ENCODE data around the gene C2orf66. TPM values are rescaled to one million over a fixed set of nuclear protein-coding genes. Genes with fewer than 3 reads are reported as not detected.

The C2orf66 gene
- total and polyA plus RNA-seq, 2 of the 4 experiments (the other 2 are of a cell fraction) = 0.27 TPM; not detected in 1

DNA sequence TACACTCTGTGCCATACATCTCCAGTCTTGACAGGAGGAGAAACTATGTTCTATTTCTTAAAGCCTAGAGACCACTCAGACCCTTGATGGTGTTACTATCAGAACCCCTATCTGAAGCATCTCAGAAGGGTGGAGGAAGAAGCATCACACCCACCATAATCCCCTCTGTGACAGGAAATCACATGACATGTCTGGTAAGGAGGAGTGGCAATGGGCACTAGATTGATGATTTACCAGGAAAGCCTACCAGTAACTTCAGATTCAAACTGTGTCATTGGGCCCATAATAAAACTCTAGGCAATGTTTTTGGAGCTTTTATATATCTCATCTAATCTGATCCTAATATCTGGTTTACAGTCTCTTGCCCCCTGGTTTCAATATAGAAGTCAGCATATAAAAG, 37.1 kb upstream of the C2orf66 start:
- CTCF ChIA-PET = no interaction called here
- no peak overlapping the region for H2AK5ac ChIP-seq (ENCODE audit: low read depth, low read length)

More for the DNA sequence above, 37.1 kb upstream of the C2orf66 start:
- no peaks in the 10 kb centered on the region for H3K4me1 ChIP-seq (ENCODE audit: control insufficient read depth, insufficient read depth, low read length)
- H3K27me3 ChIP-seq (ENCODE audit: control insufficient read depth, insufficient read depth, low read length) = no peaks in the 10 kb centered on the region
- no peak overlapping the region for H3K9ac ChIP-seq (ENCODE audit: low read depth, low read length)
- H3K9me1 ChIP-seq (ENCODE audit: insufficient read depth, low read length) = no peaks in the 10 kb centered on the region
- intact Hi-C loops (cut with micrococcal nuclease) (no loop called here), in situ Hi-C loops (cut with MboI; ENCODE audit: low sequenced_read_pairs) (no loop called here), dilution Hi-C loops (cut with HindIII; ENCODE audit: low sequenced_read_pairs, unreplicated experiment) (no loop called here)
- no peak overlapping the region for H3K23ac ChIP-seq (ENCODE audit: low read depth, low read length)
- H3K27ac ChIP-seq (ENCODE audit: insufficient read depth, low read length) = no peak overlapping the region
- no peak for DNase-seq
- no peak for ATAC-seq (ENCODE audit: low read depth)
- TF ChIP-seq CHD1 (IDR thresholded peaks at IDR 0.05; ENCODE audit: low read depth, low read length) (no peak), MAZ (IDR thresholded peaks at IDR 0.05; ENCODE audit: borderline replicate concordance, low read depth, low read length) (no peak), RAD21 (IDR thresholded peaks at IDR 0.05; ENCODE audit: low read length) (no peak), SMC3 (IDR thresholded peaks at IDR 0.05; ENCODE audit: low read depth, low read length) (no peak), RFX5 (IDR thresholded peaks at IDR 0.05; ENCODE audit: low read depth, low read length) (no peak), NFE2L2 (IDR thresholded peaks at IDR 0.05; ENCODE audit: low read depth, low read length) (no peak), CTCF (conservative IDR thresholded peaks at IDR 0.05; ENCODE audit: low read depth, low read length) (no peak), MXI1 (IDR thresholded peaks at IDR 0.05; ENCODE audit: borderline replicate concordance, low read depth, low read length) (no peak), ELK1 (IDR thresholded peaks at IDR 0.05; ENCODE audit: borderline replicate concordance, low read depth, low read length) (no peak), FOS (IDR thresholded peaks at IDR 0.05; ENCODE audit: low read depth, low read length) (no peak)
- H3K4ac ChIP-seq (ENCODE audit: low read depth, low read length) = no peak overlapping the region
- H3K4me2 ChIP-seq (ENCODE audit: low read depth, low read length) = no peak overlapping the region
- H4K91ac ChIP-seq (ENCODE audit: insufficient read depth, low read depth, low read length) = no peak overlapping the region
- no peak overlapping the region for H3K4me3 ChIP-seq (ENCODE audit: insufficient read depth, low read depth, low read length)
- no peaks in the 10 kb centered on the region for H3K9me3 ChIP-seq (ENCODE audit: control insufficient read depth, insufficient read depth, low read length)
- no peak overlapping the region for H2BK15ac ChIP-seq (ENCODE audit: low read depth, low read length)
- H3K56ac ChIP-seq (ENCODE audit: extremely low read depth, insufficient read depth, low read length) = no peak overlapping the region
- no peak overlapping the region for H2AK9ac ChIP-seq (replicated peaks; ENCODE audit: low read depth, low read length, poor library complexity)
- H4K8ac ChIP-seq (ENCODE audit: low read depth in 2 of 2, low read length in 2 of 2) = no peak overlapping the region
- H4K5ac ChIP-seq (ENCODE audit: low read depth, low read length) = no peak overlapping the region
- no peaks in the 10 kb centered on the region for H3K79me1 ChIP-seq (ENCODE audit: low read depth in 1 of 2, low read length in 2 of 2)
- H3K14ac ChIP-seq (replicated peaks; ENCODE audit: low read depth, low read length) = no peak overlapping the region
- H3K18ac ChIP-seq (ENCODE audit: low read depth, low read length) = no peak overlapping the region
- POLR2A ChIA-PET (ENCODE audit: unreplicated experiment) = interaction anchor here (0.5 kb wide), 1 partner anchor 8 kb away, joined by 3 read pairs; no protein-coding TSS in a partner anchor
- H2BK5ac ChIP-seq (ENCODE audit: low read depth, low read length, poor library complexity, severe bottlenecking) = no peak overlapping the region
- no peak overlapping the region for H2BK120ac ChIP-seq (ENCODE audit: low read depth, low read length)
- no peaks in the 10 kb centered on the region for H4K20me1 ChIP-seq (ENCODE audit: insufficient read depth, low read length)
- no peaks in the 10 kb centered on the region for H3K36me3 ChIP-seq (ENCODE audit: control insufficient read depth, insufficient read depth, low read length)
- H2AFZ ChIP-seq (replicated peaks; ENCODE audit: low read length, poor library complexity) = no peak overlapping the region
- BruUV-seq (replicated peaks) = no TSS peak
- H2BK20ac ChIP-seq (ENCODE audit: low read depth, low read length) = no peak overlapping the region

Measured in IMR-90 (cell line).